Ecto neural progenitor cell (in vitro differentiated cells): ENCODE measurements around the gene ANXA2.
"Not testable (repeated sequence)": the region's sequence is repeated elsewhere in the genome, so short reads cannot be mapped to it uniquely, and the experiment has no call there.

Experiments used
- DNase-seq: peaks from one replicate; pipeline ENCODE4 v3.0.0-alpha.2; 2018; ENCODE audit warnings: low spot score

Gene ANXA2

DNA sequence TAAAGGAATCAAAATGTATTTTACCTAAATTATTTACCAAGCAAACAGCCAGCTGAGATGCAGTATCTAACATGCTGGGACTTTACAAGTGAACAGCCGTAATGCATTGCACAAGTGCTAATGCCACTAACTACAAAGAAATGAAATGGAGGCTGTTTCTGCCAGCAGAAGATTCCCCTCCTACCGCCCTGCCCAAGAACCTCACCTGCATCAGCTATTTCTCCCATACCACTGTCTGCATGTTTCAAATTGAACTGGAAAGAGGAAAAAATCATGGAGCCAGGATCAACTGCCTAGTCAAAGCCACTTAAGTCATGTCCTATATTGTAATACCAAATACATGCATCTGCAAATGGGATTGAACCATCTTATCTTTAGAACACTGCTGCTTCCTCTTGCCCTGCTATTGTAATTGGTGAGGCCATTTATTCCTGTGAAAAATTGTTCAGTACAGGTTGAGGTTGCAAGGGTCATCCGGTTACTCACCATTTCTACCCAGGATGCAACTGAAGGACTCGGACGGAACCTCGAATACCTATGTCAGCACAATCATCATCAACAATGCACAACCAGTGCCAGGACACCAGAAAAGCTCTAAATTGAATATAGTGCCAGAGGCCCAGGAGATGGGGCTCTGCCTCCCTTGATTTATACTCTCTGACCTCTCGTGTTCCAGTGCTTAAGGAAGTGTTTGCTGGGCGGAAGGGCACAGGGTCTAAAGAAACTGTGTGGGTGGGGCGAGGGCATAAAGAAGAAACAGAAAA is 27.5 kb downstream of the ANXA2 start:
- DNase-seq: no peak

DNA sequence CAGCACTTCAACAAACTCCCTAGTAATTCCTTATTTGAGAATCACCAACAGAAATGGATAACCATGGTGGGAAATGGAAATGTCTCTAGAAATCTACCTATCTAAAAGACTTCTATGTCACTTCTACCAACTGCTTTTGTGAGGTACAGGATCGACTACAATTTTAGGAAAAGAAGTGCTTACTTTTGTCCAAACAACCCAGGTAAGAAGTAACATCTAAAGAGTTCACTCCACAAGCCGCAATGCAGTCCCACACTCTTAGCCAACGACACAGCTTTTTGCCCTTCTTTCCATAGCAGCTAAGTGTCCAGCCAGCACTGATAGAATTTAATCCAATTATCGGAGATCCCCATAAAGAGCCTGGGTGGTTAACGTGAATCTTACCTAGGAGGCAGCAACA is 28.1 kb downstream of the ANXA2 start:
- DNase-seq: no peak

DNA sequence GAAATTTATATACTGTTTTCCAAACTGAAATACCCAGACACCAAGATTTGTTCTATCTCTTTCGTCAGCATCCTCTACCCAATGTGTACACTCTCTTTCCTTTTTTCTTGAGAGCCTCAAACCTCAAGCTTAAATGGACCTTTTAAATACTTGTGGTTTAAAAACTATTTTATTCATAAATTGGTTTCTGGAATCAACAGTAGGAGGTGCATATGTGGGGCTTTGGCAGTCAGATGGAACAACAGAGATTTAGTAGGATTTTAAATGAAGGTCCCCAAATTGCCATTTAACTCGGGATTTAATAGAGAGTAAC is 33.2 kb downstream of the ANXA2 start:
- no peak for DNase-seq

DNA sequence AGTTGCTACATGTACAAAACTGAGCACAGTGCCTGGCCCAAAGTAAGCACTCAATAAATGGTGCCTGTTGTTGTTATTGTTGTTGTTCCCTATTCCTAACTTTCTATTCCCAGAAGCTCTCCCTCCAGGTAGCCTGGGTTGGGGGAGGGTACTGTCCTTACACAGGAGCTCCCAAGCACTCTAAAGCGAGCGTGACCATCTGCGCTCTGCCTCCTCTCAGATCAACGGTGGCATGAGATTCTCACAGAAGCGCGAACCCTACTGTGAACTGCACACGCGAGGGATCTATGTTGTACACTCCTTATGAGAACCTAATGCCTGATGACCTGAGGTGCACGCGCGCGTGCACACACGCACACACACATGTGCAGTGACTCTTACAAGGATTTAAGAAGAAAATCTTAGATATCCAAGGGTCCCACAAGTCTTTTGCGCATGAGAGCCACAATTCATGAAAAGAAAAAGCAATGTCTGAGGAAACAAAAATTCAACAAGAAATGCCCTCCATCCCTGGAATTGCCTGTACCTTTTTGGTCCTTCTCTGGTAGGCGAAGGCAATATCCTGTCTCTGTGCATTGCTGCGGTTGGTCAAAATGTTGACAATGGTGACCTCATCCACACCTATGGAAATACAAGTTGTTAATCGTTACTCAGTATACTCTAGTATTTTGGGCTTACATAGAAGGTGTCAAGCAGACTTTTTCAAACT is 33.7 kb downstream of the ANXA2 start:
- no peak for DNase-seq

DNA sequence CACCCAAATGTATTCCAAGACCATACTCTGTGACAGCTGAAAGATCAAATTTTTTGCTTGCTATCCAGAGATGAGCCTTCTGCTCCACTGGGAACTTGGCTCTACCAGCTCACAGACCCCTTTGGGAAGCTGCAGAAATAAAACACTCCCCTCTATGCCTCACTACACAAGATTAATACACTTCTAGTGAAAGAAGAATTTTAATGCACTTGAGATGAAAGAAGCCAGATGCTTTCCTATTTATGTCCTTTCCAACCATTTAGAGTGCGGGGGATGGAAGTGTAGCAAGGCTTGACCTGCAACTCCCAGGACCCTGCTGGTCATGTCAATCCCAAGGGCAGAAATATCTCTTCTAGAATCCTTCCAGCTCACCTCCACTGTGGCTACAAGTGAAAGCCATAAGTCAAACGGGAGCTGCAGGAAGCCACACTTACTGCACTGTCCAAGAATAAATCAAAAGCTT is 34.7 kb downstream of the ANXA2 start:
- DNase-seq: no peak

DNA sequence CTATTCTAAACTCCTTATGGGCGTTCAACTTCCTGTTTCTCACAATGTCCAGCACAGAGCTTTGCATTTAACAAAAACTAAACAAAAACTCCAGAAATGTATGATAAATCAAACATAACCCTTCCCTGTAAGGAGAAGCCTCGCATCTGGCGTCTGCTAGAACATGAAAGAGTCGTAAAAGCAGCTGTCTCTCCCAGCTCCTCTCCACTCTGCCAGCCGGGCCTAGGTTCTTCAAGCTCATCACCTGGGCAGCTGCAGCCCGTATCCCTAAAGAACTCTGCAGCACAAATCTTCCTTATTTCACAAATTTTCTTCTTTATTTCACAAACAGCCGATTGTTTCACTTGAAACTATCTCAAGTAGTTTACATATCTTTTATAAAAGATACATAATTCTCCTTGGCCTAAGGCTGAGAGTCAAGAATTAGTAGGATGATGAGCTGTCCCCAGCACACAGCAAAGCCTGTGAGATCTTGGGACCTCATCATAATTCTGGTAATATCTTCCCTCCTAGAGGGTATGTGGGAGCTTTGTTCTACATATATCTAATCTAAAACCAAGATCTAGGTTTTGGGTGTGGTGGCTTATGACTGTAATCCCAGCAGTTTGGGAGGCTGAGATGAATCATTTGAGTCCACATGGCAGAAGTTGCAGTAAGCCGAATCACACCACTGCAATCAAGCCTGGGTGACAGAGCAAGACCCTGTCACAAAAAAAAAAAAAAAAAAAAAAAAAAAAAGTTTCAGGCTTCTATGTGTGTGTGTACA is 35.3 kb downstream of the ANXA2 start:
- DNase-seq: no peak

DNA sequence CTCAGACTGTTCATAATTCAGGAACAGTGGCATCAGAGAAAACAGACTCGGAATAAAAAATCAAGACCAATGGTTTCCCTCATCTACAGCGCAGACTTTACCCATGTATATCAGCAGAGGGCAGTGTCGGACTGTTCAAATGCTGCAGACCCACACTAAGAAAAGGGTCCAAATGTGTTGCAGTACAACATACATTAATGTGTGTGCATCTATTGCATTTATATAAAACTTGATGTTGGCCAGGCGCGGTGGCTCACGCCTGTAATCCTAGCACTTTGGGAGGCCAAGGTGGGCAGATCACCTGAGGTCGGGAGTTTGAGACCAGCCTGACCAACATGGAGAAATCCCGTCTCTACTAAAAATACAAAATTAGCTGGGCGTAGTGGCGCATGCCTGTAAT is 38.0 kb downstream of the ANXA2 start:
- DNase-seq: not testable (repeated sequence)

DNA sequence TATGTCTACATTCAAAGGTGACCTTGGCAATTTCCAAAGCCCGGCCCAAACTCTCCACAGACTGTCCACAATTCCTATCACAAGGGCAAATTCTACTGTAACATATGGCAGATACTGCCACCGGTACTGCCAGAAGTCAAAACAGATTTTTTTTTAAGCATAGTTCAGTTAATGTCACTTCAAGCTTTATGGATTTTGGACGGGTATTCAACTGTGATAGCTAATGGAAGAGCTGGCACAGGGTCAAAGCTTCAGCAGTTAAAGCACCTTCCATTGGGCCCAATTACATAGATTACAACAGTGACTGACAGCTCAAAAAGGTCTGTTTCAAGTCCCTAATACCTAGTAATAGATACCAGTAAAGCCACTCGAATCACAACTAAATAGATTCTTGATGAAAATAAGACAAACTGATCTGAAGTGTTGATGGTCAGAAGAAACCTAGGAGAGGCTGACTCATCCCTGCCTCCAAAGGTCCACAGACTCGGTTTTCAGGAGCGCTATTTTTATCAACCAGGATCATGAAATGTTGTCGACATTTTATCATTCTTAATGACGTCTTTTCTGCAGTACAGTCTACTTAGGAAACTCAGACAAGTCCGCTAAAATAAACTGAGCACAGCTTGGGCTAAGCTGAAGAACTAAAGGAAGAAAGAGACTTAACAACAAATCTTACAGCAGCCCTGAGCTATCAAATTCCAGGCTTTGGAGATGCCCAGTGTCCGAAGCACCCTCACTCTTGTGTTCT is 38.7 kb downstream of the ANXA2 start:
- no peak for DNase-seq

DNA sequence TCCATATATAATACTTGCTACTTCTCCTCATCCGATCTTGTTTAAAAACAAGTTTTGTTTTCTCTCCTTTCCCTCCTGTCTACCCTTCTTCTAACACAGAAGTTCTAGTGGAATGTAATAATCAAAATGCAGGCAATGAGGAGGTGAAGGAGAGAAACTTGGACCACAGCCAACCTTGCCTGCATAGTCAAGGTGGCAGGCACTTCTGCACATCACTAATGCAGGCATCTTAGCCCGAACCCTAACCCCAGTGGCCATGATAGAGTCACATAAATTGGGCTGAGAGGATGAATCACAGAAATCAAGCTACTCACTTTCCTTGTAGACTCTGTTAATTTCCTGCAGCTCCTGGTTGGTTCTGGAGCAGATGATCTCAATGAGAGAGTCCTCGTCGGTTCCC is 41.0 kb downstream of the ANXA2 start:
- no peak for DNase-seq

DNA sequence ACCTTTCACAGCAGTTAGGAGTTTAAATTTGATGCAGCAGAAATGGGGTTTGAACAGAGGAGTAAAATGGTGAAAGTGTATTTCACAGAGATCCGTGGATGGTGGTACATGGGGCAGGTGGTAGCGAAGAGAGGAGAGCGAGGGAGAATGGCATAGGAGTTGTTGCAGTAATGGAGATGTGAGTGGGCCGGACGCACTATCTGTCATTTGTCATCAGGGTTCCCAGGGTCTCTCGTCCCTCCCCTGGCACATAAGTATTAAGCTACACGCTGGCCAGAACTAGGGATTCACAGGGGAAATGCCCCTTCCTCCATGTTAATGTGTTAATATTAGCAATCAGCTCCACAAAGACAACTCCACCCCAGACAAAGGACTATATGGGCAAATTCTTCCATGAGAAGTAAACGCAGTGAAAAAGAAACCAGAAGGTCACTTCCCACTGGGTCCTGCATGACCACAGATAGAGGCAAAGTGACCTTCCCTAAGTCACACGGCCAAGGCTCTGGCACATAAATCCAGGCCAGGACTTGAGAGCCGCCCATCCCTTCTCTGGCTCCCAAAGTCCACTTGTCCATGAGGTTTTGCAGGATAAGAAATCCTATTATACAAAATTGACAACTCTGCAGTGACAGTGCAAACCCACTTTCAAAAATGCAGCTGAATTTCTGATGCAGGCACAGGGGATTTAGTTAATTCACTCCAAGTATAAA is 42.5 kb downstream of the ANXA2 start:
- no peak for DNase-seq

DNA sequence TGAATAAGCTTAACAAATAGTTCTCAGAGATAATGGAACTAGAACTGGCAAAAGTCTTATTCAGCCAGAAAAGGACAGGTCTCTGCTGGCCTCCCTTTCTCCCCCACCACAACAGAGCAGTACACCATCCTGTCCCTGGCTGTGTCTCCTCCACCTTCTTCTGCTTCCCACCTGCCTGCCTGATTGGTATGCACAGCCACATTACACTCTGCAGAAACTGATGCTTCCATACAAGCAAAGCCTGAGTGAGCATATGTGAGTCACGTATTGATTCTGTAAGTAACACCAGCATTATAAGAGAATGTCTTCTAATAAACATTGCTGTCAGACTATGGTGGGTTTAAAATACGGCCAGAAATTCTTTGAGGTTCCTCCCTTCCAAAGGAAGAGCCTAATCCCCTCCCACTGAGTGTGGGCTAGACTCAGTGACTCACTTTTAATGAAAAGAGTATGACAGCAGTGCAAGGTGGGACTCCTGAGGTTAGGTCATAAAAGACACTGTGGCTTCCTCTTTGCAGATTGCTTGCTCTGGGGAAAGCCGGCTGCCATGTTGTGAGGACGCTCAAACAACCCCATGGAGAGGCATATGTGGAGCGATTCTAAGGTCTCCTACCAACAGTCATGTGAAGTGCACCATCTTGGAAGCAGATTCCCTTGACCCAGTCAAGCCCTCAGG is 44.4 kb downstream of the ANXA2 start:
- no peak for DNase-seq

DNA sequence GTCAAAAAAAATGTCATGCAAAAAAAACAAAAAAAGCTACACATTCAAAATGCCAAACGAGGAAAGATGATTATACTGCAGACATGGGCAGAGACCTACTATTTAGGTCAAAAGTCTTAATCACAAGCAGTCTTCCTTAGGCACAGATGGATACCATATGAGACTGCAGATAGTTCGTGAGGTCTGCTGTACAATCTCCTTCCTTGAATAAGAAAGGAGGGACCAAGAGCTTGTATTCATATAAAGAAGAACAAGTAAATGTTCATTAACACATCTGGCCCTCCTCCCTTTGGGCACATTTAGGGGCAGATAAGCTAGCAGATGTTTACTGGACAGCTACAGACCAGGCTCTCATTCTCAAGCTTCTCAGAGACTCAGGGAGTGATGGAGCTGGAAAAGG is 45.3 kb downstream of the ANXA2 start:
- DNase-seq: no peak

DNA sequence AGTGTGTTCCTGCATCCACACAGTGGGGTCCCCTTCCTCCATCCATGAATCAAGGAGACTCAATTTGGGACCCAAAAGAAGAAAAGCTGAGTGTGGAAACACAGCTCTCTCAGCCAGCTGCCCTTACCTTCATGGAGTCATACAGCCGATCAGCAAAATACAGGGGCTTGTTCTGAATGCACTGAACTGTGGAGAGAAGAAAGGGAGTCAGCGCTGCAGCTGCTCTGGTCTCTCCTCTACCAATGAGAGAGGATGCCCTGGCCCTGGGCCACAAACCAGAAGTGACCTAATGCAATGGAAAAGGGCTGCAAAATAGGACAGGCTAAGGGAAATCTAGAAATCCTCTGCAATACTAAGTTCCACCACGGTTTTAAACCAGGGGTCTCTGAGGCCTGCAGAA is 46.7 kb downstream of the ANXA2 start:
- no peak for DNase-seq

DNA sequence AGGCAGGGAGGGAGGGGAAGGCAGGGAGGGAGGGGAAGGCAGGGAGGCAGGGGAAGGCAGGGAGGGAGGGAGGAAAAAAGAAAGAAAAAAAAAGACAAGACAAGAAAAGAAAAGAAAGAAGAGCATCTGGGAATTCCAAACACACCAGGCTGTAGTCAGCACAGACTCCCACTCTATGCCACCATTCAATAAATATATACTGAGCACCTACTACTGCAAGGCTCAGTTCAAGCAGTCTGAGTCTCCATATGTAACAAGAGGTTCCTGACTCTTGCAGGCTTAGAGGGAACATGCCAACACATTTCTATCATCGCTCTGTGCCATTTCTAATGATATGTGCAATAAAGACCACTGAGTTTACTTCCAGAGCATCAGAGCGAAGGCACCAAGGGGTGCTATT is 47.7 kb downstream of the ANXA2 start:
- no peak for DNase-seq

DNA sequence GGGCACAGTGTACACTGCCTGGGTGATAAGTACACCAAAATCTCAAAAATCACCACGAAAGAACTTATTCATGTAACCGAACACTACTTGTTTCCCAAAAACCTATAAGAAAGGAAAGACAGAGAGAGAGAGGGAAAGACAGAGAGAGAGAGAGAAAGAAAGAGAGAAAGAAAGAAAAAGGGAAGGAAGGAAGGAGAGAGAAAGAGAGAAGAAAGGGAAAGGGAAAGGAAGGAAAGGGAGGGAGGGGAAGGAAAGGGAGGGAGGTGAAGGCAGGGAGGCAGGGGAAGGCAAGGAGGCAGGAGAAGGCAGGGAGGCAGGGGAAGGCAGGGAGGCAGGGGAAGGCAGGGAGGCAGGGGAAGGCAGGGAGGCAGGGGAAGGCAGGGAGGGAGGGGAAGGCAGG is 48.2 kb downstream of the ANXA2 start:
- DNase-seq: no peak

DNA sequence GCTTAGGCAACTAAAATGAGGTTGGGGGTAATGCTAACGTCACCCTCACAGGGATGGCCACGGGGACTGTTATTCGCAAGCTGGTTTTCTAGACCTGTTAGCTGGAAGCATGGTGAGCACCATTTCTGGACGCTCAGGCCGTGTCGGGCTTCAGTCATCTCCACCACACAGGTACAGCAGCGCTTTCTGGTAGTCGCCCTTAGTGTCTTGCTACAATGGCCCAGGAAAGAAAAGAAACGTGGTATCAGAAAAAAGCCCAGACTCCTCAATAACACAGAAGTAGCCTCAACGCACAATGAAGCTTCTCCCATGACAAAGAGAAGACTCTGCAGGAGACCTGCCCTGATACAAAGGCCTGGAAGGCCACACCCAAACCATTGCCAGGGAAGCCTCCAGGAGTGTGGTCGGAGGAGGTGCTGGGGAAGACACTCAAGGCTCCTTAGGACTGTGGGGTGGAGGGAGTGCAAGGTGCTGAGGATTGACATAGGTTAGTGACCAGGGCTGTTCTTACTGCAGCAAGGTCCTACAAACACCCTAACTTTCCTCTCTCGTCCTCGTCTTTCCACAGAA is 50.2 kb downstream of the ANXA2 start:
- no peak for DNase-seq

DNA sequence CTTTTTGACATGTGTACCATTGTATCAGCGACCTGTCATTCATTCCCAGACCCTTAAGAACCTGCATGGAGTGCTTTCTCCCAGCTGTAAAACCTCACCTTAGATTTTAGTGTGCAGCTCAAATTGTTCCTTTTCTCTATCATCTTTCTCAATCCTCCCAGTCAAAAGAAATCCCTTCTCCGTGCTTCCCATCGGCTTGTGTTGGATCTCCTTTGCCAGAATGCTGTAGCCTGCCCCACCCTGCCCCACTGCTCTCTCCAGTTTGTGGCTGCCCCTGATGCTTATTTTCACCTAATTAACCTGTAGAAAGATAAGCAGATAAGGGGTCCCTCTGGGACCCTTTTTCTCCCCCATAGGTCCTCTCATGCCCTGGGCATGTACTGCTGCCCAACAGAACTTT is 51.1 kb downstream of the ANXA2 start:
- no peak for DNase-seq

DNA sequence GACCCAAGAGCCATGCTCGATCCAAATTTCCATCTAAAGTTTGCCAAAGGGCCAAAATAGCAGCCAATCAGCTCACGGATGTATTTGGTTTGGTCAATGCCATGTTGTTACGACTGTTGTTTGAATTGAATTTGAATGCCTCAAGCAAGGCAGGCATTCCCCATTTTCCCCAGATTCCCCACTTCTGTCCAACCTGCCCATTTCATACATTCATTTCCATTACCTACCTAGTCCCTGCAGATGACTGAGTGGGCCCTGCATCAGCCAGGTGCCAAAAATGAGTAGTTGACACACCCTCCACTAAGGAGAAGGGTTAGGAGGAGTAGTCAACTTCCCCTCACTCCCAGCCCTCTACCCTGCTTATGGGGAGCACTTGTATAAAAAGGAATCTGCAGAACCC is 51.7 kb downstream of the ANXA2 start:
- DNase-seq: no peak

DNA sequence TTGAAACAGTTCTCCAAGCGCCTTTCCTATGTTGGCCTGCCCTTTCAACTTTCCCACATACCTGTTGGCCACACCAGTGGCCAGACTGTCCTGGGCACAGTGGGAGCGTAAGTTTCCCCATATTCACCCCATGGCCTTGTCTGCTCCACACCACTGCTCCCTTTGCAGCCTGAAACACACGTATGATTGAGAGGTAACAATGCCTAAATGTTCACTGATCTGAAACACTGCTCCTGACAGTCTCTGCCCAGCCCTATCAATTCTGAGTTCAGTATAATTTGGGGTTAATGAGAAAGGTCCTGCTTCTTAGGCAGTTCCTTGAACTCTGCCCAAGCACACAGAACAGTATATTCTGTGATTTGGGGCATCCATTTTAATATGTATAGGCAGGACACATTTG is 52.2 kb downstream of the ANXA2 start:
- no peak for DNase-seq

DNA sequence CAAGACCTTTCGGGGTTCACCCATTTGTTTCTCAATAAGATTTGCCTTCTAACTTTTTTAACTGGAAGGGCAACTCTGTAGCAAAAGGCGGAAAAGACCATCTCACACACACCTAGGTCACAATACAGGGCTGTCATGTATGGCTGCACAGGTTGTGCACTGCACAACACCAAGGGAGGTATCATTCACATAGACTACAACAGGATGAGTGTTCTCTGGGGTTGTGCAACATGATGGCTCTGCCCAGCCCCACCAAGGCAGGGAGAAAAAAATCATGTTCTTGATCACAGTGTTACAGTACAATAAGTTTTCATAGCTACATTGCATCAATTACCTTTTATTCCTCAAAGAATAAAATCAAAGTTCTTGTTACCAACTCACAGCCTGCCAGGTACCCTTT is 52.8 kb downstream of the ANXA2 start:
- DNase-seq: no peak

DNA sequence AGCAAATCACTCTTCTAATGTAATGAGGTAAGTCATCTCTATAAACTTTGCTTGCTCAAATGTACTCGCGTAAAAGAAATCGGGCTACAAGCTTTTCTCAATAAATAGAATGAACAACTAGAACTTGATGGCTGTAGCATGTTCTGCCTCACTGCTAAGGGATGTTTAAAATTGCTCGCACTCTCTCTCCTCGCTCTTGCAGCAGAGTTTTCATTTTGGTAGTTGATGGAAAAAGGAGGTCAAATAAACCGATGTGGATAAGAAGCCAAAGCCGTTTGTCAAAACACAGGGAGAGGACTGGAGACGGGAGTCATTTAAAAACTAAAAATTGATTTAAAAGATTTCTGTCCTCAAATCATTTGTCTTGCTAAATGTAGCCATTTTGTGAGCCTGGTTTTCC is 53.3 kb downstream of the ANXA2 start:
- DNase-seq: no peak
